Measurements from ENCODE around the gene DDIT3. TPM values are rescaled to one million over a fixed set of nuclear protein-coding genes. Genes with fewer than 3 reads are reported as not detected.

DDIT3 gene
- total and polyA plus RNA-seq, 2 of the 13 experiments (the other 11 are each of a cell fraction or from before 2014, with no cell fraction given), result 27.5 to 48.7 TPM

DNA sequence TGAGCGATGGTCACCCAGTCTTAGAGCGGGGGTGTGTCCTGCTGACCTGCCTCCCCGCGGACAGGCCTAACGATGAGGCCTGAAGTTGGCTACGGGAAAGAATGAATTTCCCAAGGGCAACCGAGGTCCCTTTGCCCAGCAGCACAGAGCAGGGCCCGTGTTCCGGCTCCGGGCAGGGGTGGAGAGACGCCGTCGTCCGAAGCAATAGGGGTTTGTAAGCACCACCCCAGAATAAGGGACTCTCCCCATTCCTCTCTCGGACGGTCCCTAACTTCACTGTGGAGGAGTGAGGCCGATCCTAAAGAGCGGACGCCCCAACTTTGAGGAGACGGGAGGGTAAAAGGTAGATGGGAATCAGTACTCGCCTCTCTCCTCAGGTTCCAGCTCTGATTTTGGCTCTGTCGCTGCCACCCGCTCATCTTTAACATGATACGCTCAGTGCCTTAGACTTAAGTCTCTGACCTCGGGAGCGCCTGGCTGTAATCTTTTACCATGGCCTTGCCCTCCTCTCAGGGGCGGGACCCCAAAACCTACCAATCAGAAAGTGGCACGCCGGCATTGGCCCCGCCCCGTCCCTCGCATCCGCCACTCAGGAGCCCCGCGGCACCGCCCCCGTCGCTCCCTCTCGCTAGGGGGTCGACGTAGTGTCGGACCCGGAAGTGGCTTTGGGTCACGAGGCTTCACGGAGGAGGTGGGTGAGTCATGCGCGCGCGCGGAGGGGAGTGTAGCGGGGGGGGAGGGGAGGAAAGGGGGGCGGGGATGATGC lies at the start of gene DDIT3 (continued):
- no peak for TF ChIP-seq HNF4A (CRISPR knock-in tag; IDR thresholded peaks at IDR 0.05)
- no peak for TF ChIP-seq CBX1 (IDR thresholded peaks at IDR 0.05; ENCODE audit: low read depth)
- no peak for TF ChIP-seq ATF7-NPFF (CRISPR knock-in tag; IDR thresholded peaks at IDR 0.05; ENCODE audit: low read depth)
- TF ChIP-seq SRF (IDR thresholded peaks at IDR 0.05; ENCODE audit: low read depth, low read length), result no peak
- TF ChIP-seq ATRX (CRISPR knock-in tag; IDR thresholded peaks at IDR 0.05; ENCODE audit: borderline replicate concordance), result no peak
- TF ChIP-seq ZNF232 (CRISPR knock-in tag; IDR thresholded peaks at IDR 0.05; ENCODE audit: borderline replicate concordance), result peak; percentile 80; the same call in 1 of the 2 replicates
- peak; percentile 76; the same call in 1 of the 2 replicates for TF ChIP-seq ZNF12 (CRISPR knock-in tag; IDR thresholded peaks at IDR 0.05)
- TF ChIP-seq ZNF121 (CRISPR knock-in tag; IDR thresholded peaks at IDR 0.05), result no peak
- 0 out of 2 replicates have a peak, but pooled peaks have one; percentile 70 for TF ChIP-seq RARG (CRISPR knock-in tag; IDR thresholded peaks at IDR 0.05; ENCODE audit: low read depth)
- peak; percentile 37; the same call in 1 of the 2 replicates for TF ChIP-seq GATAD2A (CRISPR knock-in tag; IDR thresholded peaks at IDR 0.05)
- TF ChIP-seq ZNF83 (CRISPR knock-in tag; IDR thresholded peaks at IDR 0.05; ENCODE audit: borderline replicate concordance), result no peak
- 0 out of 2 replicates have a peak, but pooled peaks have one; percentile 88 for TF ChIP-seq ZFP36L2 (CRISPR knock-in tag; IDR thresholded peaks at IDR 0.05)
- TF ChIP-seq POGZ (CRISPR knock-in tag; IDR thresholded peaks at IDR 0.05), result 0 out of 2 replicates have a peak, but pooled peaks have one; percentile 34
- peak; percentile 16; the same call in 1 of the 2 replicates for TF ChIP-seq ATF7 (IDR thresholded peaks at IDR 0.05)
- TF ChIP-seq ATF7 (CRISPR knock-in tag; IDR thresholded peaks at IDR 0.05), result peak; percentile 42; the same call in 1 of the 2 replicates
- TF ChIP-seq ATF1 (CRISPR knock-in tag; IDR thresholded peaks at IDR 0.05), result peak; percentile 71
- peak; percentile 88; the same call in 1 of the 2 replicates for TF ChIP-seq MAF1 (CRISPR knock-in tag; IDR thresholded peaks at IDR 0.05; ENCODE audit: borderline replicate concordance)
- TF ChIP-seq PITX1 (CRISPR knock-in tag; IDR thresholded peaks at IDR 0.05), result peak; percentile 84
- TF ChIP-seq FOXO1 (CRISPR knock-in tag; IDR thresholded peaks at IDR 0.05), result peak; percentile 34; the same call in 1 of the 2 replicates
- TF ChIP-seq ZNF510 (CRISPR knock-in tag; IDR thresholded peaks at IDR 0.05; ENCODE audit: low read depth), result 0 out of 2 replicates have a peak, but pooled peaks have one; percentile 83
- TF ChIP-seq KMT2A (CRISPR knock-in tag; IDR thresholded peaks at IDR 0.05), result no peak
- TF ChIP-seq HOXA3 (CRISPR knock-in tag; IDR thresholded peaks at IDR 0.05), result peak; percentile 34; the same call in 1 of the 2 replicates
- TF ChIP-seq ZNF543 (CRISPR knock-in tag; IDR thresholded peaks at IDR 0.05), result peak; percentile 21; the same call in 1 of the 2 replicates
- no peak for TF ChIP-seq NR1H2 (CRISPR knock-in tag; IDR thresholded peaks at IDR 0.05; ENCODE audit: borderline replicate concordance, low read depth)
- no peak for TF ChIP-seq RCOR2 (CRISPR knock-in tag; IDR thresholded peaks at IDR 0.05)
- TF ChIP-seq ZNF451 (CRISPR knock-in tag; IDR thresholded peaks at IDR 0.05), result 0 out of 2 replicates have a peak, but pooled peaks have one; percentile 19
- TF ChIP-seq ZNF619 (CRISPR knock-in tag; IDR thresholded peaks at IDR 0.05), result no peak; the same call in 1 of the 2 replicates
- TF ChIP-seq KLF6 (CRISPR knock-in tag; IDR thresholded peaks at IDR 0.05), result peak; percentile 66
- TF ChIP-seq ISL2 (CRISPR knock-in tag; IDR thresholded peaks at IDR 0.05), result peak; percentile 41; the same call in 1 of the 2 replicates
- 0 out of 2 replicates have a peak, but pooled peaks have one; percentile 27 for TF ChIP-seq ZNF44 (CRISPR knock-in tag; IDR thresholded peaks at IDR 0.05)
- TF ChIP-seq ZNF501 (CRISPR knock-in tag; IDR thresholded peaks at IDR 0.05), result 0 out of 2 replicates have a peak, but pooled peaks have one; percentile 0
- TF ChIP-seq, protein P1, sequence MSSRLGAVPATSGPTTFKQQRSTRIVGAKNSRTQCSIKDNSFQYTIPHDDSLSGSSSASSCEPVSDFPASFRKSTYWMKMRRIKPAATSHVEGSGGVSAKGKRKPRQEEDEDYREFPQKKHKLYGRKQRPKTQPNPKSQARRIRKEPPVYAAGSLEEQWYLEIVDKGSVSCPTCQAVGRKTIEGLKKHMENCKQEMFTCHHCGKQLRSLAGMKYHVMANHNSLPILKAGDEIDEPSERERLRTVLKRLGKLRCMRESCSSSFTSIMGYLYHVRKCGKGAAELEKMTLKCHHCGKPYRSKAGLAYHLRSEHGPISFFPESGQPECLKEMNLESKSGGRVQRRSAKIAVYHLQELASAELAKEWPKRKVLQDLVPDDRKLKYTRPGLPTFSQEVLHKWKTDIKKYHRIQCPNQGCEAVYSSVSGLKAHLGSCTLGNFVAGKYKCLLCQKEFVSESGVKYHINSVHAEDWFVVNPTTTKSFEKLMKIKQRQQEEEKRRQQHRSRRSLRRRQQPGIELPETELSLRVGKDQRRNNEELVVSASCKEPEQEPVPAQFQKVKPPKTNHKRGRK (CRISPR knock-in tag; IDR thresholded peaks at IDR 0.05), result no peak
- 0 out of 2 replicates have a peak, but pooled peaks have one; percentile 71 for TF ChIP-seq ZNF674 (CRISPR knock-in tag; IDR thresholded peaks at IDR 0.05; ENCODE audit: low read depth)

Measured in HepG2 (cell line).